ENCODE measurements around the gene PEX12. TPM values are rescaled to one million over a fixed set of nuclear protein-coding genes. Genes with fewer than 3 reads are reported as not detected.
"Not testable (repeated sequence)": the region's sequence is repeated elsewhere in the genome, so short reads cannot be mapped to it uniquely, and the experiment has no call there.

Gene PEX12
- total RNA-seq, 2 donors from 2014 or later = 1.1 to 2.8 TPM

GRCh38 chr17:35540589-35541404 lies 37.6 kb downstream of the PEX12 start:
- ATAC-seq (ENCODE audit: insufficient number of reproducible peaks, low FRiP score, low read depth) = no peak
- Histone ChIP-seq H3K4me1 (ENCODE audit: control insufficient read depth in 1 of 2, low read depth in 2 of 2) (peaks cover 0 to 5% of the 10 kb centered on the region in 2 donors), H3K4me3 (peak overlapping the region; percentile 63), H3K36me3 (no peaks in the 10 kb centered on the region), H3K27me3 (replicated peaks; ENCODE audit: insufficient read depth) (no peaks in the 10 kb centered on the region), H3K9me3 (no peaks in the 10 kb centered on the region), H3K27ac (no peak overlapping the region)
- TF ChIP-seq, protein P1, sequence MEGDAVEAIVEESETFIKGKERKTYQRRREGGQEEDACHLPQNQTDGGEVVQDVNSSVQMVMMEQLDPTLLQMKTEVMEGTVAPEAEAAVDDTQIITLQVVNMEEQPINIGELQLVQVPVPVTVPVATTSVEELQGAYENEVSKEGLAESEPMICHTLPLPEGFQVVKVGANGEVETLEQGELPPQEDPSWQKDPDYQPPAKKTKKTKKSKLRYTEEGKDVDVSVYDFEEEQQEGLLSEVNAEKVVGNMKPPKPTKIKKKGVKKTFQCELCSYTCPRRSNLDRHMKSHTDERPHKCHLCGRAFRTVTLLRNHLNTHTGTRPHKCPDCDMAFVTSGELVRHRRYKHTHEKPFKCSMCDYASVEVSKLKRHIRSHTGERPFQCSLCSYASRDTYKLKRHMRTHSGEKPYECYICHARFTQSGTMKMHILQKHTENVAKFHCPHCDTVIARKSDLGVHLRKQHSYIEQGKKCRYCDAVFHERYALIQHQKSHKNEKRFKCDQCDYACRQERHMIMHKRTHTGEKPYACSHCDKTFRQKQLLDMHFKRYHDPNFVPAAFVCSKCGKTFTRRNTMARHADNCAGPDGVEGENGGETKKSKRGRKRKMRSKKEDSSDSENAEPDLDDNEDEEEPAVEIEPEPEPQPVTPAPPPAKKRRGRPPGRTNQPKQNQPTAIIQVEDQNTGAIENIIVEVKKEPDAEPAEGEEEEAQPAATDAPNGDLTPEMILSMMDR (IDR thresholded peaks at IDR 0.05) = no peak
- DNase-seq (ENCODE audit: low spot score) = no peak

DNA sequence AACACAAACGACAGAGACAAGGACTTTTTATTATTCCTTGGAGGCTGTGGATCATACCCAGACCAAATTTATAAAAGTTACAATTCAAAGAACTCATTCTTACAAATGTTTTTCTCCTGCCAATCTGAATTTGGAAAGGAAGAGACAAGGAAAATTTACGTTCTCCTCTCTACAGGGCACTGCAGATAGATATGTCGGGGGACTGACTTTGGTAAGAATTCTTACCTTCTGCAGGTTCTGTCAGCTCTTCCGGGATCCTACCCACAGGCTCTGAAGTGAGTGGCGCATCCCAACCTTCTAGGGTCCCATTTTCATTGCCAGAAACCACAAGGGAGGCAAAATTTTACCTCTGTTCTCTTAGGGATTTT lies 38.7 kb downstream of the PEX12 start:
- TF ChIP-seq, protein P1 (IDR thresholded peaks at IDR 0.05) = no peak
- no peak for ATAC-seq (ENCODE audit: insufficient number of reproducible peaks, low FRiP score, low read depth)
- no peak for DNase-seq (ENCODE audit: low spot score)
- H3K36me3 ChIP-seq = no peaks in the 10 kb centered on the region
- no peaks in the 10 kb centered on the region for H3K27me3 ChIP-seq (replicated peaks; ENCODE audit: insufficient read depth)
- H3K9me3 ChIP-seq = no peaks in the 10 kb centered on the region
- peak overlapping the region; percentile 40 for H3K4me3 ChIP-seq
- peaks cover 0 to 5% of the 10 kb centered on the region in 2 donors for H3K4me1 ChIP-seq (ENCODE audit: control insufficient read depth in 1 of 2, low read depth in 2 of 2)
- no peak overlapping the region for H3K27ac ChIP-seq

DNA sequence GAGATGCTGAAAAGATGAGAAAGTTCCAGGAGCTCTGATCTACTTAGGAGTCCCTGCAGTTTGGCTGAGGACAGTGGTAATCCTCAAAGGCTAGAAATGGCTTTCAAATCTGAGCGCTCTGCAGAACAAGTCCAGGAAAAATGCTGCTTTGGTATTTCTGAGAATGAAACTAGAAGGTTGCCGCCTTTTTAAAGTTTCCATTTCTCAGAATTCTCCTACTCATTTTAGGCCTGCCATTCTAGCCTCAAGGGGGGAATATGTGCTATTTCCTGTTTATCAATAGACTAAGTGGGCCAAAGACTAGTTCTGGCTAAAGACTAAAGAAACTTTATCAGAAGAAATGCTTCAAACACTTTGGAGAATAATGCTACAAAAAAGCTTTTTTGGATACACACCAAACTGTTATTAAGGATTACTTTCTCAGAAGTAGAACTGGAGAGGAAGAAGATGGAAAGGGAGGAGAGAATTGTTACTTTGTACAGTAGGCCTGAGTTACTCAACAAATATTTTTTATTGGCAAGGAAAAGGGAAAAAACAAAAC lies 40.7 kb downstream of the PEX12 start, which contains the start of gene SLFN12L:
SLFN12L (minus strand) TSS at position 78 of the 541 bp plus-strand sequence. CDS start 15,314 bp downstream, outside the sequence.
- H3K36me3 ChIP-seq = no peaks in the 10 kb centered on the region
- ATAC-seq (ENCODE audit: insufficient number of reproducible peaks, low FRiP score, low read depth) (no peak), DNase-seq (ENCODE audit: low spot score) (no peak)
- peaks cover 0 to 5% of the 10 kb centered on the region in 2 donors for H3K4me1 ChIP-seq (ENCODE audit: control insufficient read depth in 1 of 2, low read depth in 2 of 2)
- no peak within 1 kb of the TSS for H3K27ac ChIP-seq
- TF ChIP-seq, protein P1 (IDR thresholded peaks at IDR 0.05) = no peak
- H3K4me3 ChIP-seq = peak within 1 kb of the TSS; percentile 3
- no peaks in the 10 kb centered on the region for H3K27me3 ChIP-seq (replicated peaks; ENCODE audit: insufficient read depth)
- H3K9me3 ChIP-seq = no peaks in the 10 kb centered on the region

GRCh38 chr17:35536664-35537171 lies 41.7 kb downstream of the PEX12 start:
- no peaks in the 10 kb centered on the region for H3K36me3 ChIP-seq
- TF ChIP-seq, protein P1 (IDR thresholded peaks at IDR 0.05) = no peak
- ATAC-seq (ENCODE audit: insufficient number of reproducible peaks, low FRiP score, low read depth) (no peak), DNase-seq (ENCODE audit: low spot score) (no peak)
- no peaks in the 10 kb centered on the region for H3K9me3 ChIP-seq
- peaks cover 0 to 5% of the 10 kb centered on the region in 2 donors for H3K4me1 ChIP-seq (ENCODE audit: control insufficient read depth in 1 of 2, low read depth in 2 of 2)
- H3K27ac ChIP-seq = no peak overlapping the region
- H3K27me3 ChIP-seq (replicated peaks; ENCODE audit: insufficient read depth) = no peaks in the 10 kb centered on the region
- peak overlapping the region; percentile 3 for H3K4me3 ChIP-seq

DNA sequence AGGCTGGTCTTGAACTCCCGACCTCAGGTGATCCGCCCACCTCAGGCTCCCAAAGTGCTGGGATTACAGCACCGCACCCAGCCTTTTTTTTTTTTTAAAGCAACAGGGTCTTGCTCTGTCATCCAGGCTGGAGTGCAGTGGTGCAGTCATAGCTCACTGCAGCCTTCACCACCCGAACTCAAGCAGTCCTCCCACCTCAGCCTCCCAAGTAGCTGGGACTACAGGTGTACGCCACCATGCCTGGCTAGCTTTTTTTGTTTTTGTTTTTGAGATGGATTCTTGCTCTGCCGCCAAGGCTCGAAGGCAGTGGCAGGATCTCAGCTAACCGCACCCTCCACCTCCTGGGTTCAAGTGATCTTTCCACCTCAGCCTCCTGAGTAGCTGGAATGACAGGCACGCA lies 43.0 kb downstream of the PEX12 start:
- H3K4me3 ChIP-seq; H3K27me3 ChIP-seq (replicated peaks; ENCODE audit: insufficient read depth); ATAC-seq (ENCODE audit: insufficient number of reproducible peaks, low FRiP score, low read depth); DNase-seq (ENCODE audit: low spot score); H3K9me3 ChIP-seq; H3K36me3 ChIP-seq; H3K4me1 ChIP-seq (ENCODE audit: control insufficient read depth in 1 of 2, low read depth in 2 of 2); H3K27ac ChIP-seq: not testable (repeated sequence)
